ENCODE measurements around the gene FAM174A.

FAM174A gene

GRCh38 chr5:100609594-100609993 lies 74.4 kb downstream of the FAM174A start:
- DNase-seq: no peak
- TF ChIP-seq CTCF (IDR thresholded peaks at IDR 0.05; ENCODE audit: low read depth, low read length): no peak
- no peaks in the 10 kb centered on the region for H3K9me3 ChIP-seq (ENCODE audit: severe bottlenecking)

GRCh38 chr5:100614308-100614707 lies 79.1 kb downstream of the FAM174A start:
- no peak for TF ChIP-seq CTCF (IDR thresholded peaks at IDR 0.05; ENCODE audit: low read depth, low read length)
- no peaks in the 10 kb centered on the region for H3K36me3 ChIP-seq
- no peak overlapping the region for H3K4me3 ChIP-seq (ENCODE audit: low read depth, low read length)
- no peak overlapping the region for H3K27ac ChIP-seq
- DNase-seq: no peak
- H3K27me3 ChIP-seq (ENCODE audit: insufficient read depth, low read depth, severe bottlenecking): no peaks in the 10 kb centered on the region
- H3K9me3 ChIP-seq (ENCODE audit: severe bottlenecking): no peaks in the 10 kb centered on the region

More at GRCh38 chr5:100609594-100609993, 74.4 kb downstream of the FAM174A start:
- Histone ChIP-seq H3K27ac (no peak overlapping the region), H3K36me3 (no peaks in the 10 kb centered on the region), H3K4me3 (ENCODE audit: low read depth, low read length) (no peak overlapping the region), H3K27me3 (ENCODE audit: insufficient read depth, low read depth, severe bottlenecking) (no peaks in the 10 kb centered on the region)

- Histone ChIP-seq H3K9me3 (ENCODE audit: severe bottlenecking) (no peaks in the 10 kb centered on the region), H3K36me3 (no peaks in the 10 kb centered on the region), H3K27ac (no peak overlapping the region), H3K27me3 (ENCODE audit: insufficient read depth, low read depth, severe bottlenecking) (no peaks in the 10 kb centered on the region), H3K4me3 (ENCODE audit: low read depth, low read length) (no peak overlapping the region)
- no peak for DNase-seq
- no peak for TF ChIP-seq CTCF (IDR thresholded peaks at IDR 0.05; ENCODE audit: low read depth, low read length)
Measured at GRCh38 chr5:100615362-100615761, 80.2 kb downstream of the FAM174A start.

- H3K27me3 ChIP-seq (ENCODE audit: insufficient read depth, low read depth, severe bottlenecking): no peaks in the 10 kb centered on the region
Measured at GRCh38 chr5:100616291-100616690, 81.1 kb downstream of the FAM174A start.

GRCh38 chr5:100616981-100617380 lies 81.8 kb downstream of the FAM174A start:
- Histone ChIP-seq H3K27ac (no peak overlapping the region), H3K4me3 (ENCODE audit: low read depth, low read length) (no peak overlapping the region), H3K9me3 (ENCODE audit: severe bottlenecking) (no peaks in the 10 kb centered on the region), H3K27me3 (ENCODE audit: insufficient read depth, low read depth, severe bottlenecking) (no peaks in the 10 kb centered on the region), H3K36me3 (no peaks in the 10 kb centered on the region)
- no peak for TF ChIP-seq CTCF (IDR thresholded peaks at IDR 0.05; ENCODE audit: low read depth, low read length)
- no peak for DNase-seq

More at GRCh38 chr5:100616291-100616690, 81.1 kb downstream of the FAM174A start:
- no peak for TF ChIP-seq CTCF (IDR thresholded peaks at IDR 0.05; ENCODE audit: low read depth, low read length)
- Histone ChIP-seq H3K27ac (no peak overlapping the region), H3K9me3 (ENCODE audit: severe bottlenecking) (no peaks in the 10 kb centered on the region), H3K36me3 (no peaks in the 10 kb centered on the region), H3K4me3 (ENCODE audit: low read depth, low read length) (no peak overlapping the region)
- no peak for DNase-seq

- H3K36me3 ChIP-seq: no peaks in the 10 kb centered on the region
- DNase-seq: no peak
- TF ChIP-seq CTCF (IDR thresholded peaks at IDR 0.05; ENCODE audit: low read depth, low read length): peak; percentile 16; the same call in 1 of the 2 replicates
- no peak overlapping the region for H3K27ac ChIP-seq
- H3K9me3 ChIP-seq (ENCODE audit: severe bottlenecking): no peaks in the 10 kb centered on the region
- no peak overlapping the region for H3K4me3 ChIP-seq (ENCODE audit: low read depth, low read length)
- no peaks in the 10 kb centered on the region for H3K27me3 ChIP-seq (ENCODE audit: insufficient read depth, low read depth, severe bottlenecking)
Measured at GRCh38 chr5:100623719-100624118, 88.5 kb downstream of the FAM174A start.

Measured in WERI-Rb-1 (cell line).